OCI-LY3 (cell line): ENCODE data around the gene PEX11G.

Source experiments
- H2AFZ ChIP-seq: fragments of 200-600, 300-600 bp; shearing (Covaris generic); 2 replicates; pipeline ENCODE4 v1.6.0; 2014; ENCODE audit warnings: antibody characterized with exemption, low read depth, low read length
- H3K27ac ChIP-seq: fragments of 200-600, 300-600 bp; sonication (generic); 2 replicates; pipeline ENCODE4 v1.5.1; 2014; ENCODE audit warnings: mild to moderate bottlenecking, low read length, moderate library complexity, mixed read lengths
- H3K27me3 ChIP-seq: fragments of 200-600, 300-600 bp; sonication (generic); 2 replicates; pipeline ENCODE4 v1.6.1; 2014; ENCODE audit warnings: low read depth, low read length, mixed read lengths
- H3K36me3 ChIP-seq: fragments of 200-600, 300-600 bp; sonication (generic); replicated peaks from 2 replicates; pipeline ENCODE3; 2014; ENCODE audit warnings: low read depth, low read length, mixed read lengths
- H3K4me1 ChIP-seq: fragments of 300-600, 200-600 bp; sonication (generic); 2 replicates; pipeline ENCODE4 v1.6.1; 2014; ENCODE audit warnings: low read length, mixed read lengths
- H3K4me2 ChIP-seq: fragments of 200-600, 300-600 bp; sonication (generic); 2 replicates; pipeline ENCODE4 v1.6.1; 2014; ENCODE audit warnings: low read length, mixed read lengths
- H3K4me3 ChIP-seq: fragments of 300-600, 200-600 bp; sonication (generic); 2 replicates; pipeline ENCODE4 v1.5.1; 2014; ENCODE audit warnings: antibody characterized with exemption, mild to moderate bottlenecking, low read length, moderate library complexity
- H3K79me2 ChIP-seq: fragments of 300-600, 200-600 bp; shearing (Covaris generic); 2 replicates; pipeline ENCODE4 v1.6.1; 2014; ENCODE audit warnings: mild to moderate bottlenecking, low read length, mixed read lengths
- H3K9ac ChIP-seq: fragments of 300-600, 200-600 bp; shearing (Covaris generic); 2 replicates; pipeline ENCODE4 v1.6.0; 2014; ENCODE audit warnings: mild to moderate bottlenecking, low read length, moderate library complexity
- H3K9me3 ChIP-seq: fragments of 200-600, 300-600 bp; shearing (Covaris generic); 2 replicates; pipeline ENCODE4 v1.6.1; 2014; ENCODE audit warnings: low read length, mixed read lengths; ENCODE audit not compliant: insufficient read depth
- H4K20me1 ChIP-seq: fragments of 200-600, 300-600 bp; sonication (generic); 2 replicates; pipeline ENCODE4 v1.6.1; 2016; ENCODE audit warnings: low read length, mixed read lengths; ENCODE audit not compliant: insufficient read depth
- EZH2phosphoT487 ChIP-seq: fragments of 200-600 bp; shearing (Covaris generic); IDR thresholded peaks from 2 replicates; pipeline ENCODE4 v1.6.1; 2018; ENCODE audit warnings: antibody characterized with exemption, mixed run types, low read depth
- TF ChIP-seq, protein P1 (sequence below): fragments of 200-600, 300-600 bp; sonication (generic); IDR thresholded peaks from 2 replicates; pipeline ENCODE4 v1.5.1; 2014; ENCODE audit warnings: antibody characterized with exemption, low read length, low read depth

Gene PEX11G

DNA sequence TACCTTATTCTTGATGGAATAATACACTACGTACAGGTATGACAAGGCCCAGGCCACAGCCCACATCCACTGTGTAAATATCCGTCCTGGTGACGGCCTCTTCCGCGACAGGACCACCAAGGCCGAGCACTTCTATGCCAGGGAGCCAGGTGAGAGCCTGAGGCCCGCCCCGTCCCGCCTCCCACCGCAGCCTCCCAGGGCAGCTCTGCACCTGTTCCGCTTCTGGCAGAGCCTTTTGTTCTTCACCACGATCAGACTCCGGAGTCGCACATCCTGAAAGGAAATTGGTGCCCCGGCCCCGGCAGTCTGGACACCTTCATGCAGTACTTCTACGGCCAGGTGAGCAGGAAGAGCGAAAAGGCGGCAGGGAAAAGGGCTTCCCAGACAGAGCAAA, 16.4 kb upstream of the PEX11G start:
- no peak overlapping the region for H3K27ac ChIP-seq
- H3K9ac ChIP-seq: no peak overlapping the region
- H4K20me1 ChIP-seq: no peaks in the 10 kb centered on the region
- no peaks in the 10 kb centered on the region for H3K9me3 ChIP-seq
- TF ChIP-seq, protein P1, sequence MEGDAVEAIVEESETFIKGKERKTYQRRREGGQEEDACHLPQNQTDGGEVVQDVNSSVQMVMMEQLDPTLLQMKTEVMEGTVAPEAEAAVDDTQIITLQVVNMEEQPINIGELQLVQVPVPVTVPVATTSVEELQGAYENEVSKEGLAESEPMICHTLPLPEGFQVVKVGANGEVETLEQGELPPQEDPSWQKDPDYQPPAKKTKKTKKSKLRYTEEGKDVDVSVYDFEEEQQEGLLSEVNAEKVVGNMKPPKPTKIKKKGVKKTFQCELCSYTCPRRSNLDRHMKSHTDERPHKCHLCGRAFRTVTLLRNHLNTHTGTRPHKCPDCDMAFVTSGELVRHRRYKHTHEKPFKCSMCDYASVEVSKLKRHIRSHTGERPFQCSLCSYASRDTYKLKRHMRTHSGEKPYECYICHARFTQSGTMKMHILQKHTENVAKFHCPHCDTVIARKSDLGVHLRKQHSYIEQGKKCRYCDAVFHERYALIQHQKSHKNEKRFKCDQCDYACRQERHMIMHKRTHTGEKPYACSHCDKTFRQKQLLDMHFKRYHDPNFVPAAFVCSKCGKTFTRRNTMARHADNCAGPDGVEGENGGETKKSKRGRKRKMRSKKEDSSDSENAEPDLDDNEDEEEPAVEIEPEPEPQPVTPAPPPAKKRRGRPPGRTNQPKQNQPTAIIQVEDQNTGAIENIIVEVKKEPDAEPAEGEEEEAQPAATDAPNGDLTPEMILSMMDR: no peak
- TF ChIP-seq EZH2phosphoT487: no peak
- H3K36me3 ChIP-seq: no peaks in the 10 kb centered on the region
- no peak overlapping the region for H3K4me2 ChIP-seq
- H3K27me3 ChIP-seq: no peaks in the 10 kb centered on the region
- no peaks in the 10 kb centered on the region for H3K79me2 ChIP-seq
- no peaks in the 10 kb centered on the region for H3K4me1 ChIP-seq
- no peak overlapping the region for H3K4me3 ChIP-seq
- no peak overlapping the region for H2AFZ ChIP-seq

DNA sequence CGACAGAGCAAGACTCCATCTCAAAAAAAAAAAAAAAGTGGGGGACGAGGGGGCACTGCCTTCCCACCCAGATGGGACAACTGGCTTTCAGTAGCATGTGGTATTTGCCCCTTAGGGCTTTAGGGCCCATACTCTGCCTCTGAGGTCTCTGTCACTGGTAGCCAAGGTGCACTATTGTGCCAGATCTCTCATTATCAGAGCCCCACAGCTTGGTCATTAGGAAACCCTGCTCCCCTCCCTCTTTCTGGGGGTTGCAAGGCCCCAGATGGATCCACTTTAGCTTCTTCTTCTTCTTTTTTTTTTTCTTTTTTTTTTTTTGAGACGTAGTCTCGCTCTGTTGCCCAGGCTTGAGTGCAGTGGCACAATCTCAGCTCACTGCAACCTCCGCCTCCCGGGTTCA, 15.8 kb upstream of the PEX11G start:
- Histone ChIP-seq H3K4me3 (no peak overlapping the region), H3K4me2 (no peak overlapping the region), H3K79me2 (no peaks in the 10 kb centered on the region), H3K9ac (no peak overlapping the region), H3K36me3 (no peaks in the 10 kb centered on the region), H3K9me3 (no peaks in the 10 kb centered on the region), H2AFZ (no peak overlapping the region), H4K20me1 (no peaks in the 10 kb centered on the region), H3K27ac (no peak overlapping the region), H3K27me3 (no peaks in the 10 kb centered on the region), H3K4me1 (no peaks in the 10 kb centered on the region)
- TF ChIP-seq EZH2phosphoT487: no peak
- TF ChIP-seq, protein P1: no peak

DNA sequence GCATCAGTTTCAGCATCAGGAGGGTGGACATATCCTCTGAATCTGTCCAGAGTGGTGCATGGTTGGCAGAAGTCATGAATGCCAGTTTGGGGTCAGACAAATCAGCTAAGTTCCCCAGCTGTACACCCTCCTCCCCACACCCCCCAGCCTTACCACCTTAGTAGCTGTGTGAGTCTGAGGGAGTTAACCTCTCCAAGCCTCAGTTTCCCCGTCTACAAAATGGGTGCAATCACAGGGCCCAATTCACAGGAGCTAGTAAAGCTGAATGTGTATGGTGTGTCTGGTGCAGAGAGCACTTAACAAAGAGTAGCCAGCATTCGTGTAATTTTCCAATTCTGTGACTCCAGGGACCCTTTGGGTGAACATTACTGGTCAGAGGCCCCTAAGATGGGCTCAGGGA, 13.7 kb upstream of the PEX11G start:
- Histone ChIP-seq H3K9me3 (no peaks in the 10 kb centered on the region), H3K4me1 (no peaks in the 10 kb centered on the region), H4K20me1 (no peaks in the 10 kb centered on the region), H3K79me2 (no peaks in the 10 kb centered on the region), H3K4me2 (no peak overlapping the region), H3K9ac (no peak overlapping the region), H3K27ac (no peak overlapping the region), H3K27me3 (no peaks in the 10 kb centered on the region), H3K4me3 (no peak overlapping the region), H3K36me3 (no peaks in the 10 kb centered on the region), H2AFZ (no peak overlapping the region)
- TF ChIP-seq, protein P1: no peak
- no peak for TF ChIP-seq EZH2phosphoT487

DNA sequence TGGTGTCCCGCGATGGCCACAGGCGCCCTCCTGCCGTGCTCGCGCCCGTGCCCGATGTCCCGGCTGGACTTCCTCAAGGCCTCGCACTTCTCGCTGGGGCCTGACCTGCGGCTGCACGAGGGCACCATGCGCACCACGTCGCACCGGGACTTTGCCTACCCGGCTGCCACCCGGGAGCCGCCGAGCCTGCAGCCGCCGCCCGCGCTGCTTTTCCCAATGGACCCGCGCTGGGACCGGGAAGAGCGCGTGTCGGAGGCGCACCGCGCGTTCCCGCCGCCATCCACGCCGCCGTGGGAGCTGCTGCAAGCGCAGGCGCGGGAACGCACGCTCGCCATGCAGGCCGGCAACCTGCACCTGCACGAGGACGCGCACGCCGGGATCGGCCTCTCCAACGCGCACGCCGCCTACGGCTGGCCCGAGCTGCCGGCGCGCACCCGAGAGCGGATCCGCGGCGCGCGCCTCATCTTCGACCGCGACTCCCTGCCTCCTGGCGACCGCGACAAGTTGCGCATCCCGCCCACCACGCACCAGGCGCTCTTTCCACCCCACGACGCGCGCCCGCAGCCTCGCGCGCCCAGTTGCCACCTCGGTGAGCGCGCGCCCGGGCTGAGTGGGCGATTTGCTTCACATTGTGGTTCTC, 12.1 kb upstream of the PEX11G start:
- H3K27me3 ChIP-seq: no peaks in the 10 kb centered on the region
- H3K4me1 ChIP-seq: no peaks in the 10 kb centered on the region
- H3K9me3 ChIP-seq: no peaks in the 10 kb centered on the region
- no peaks in the 10 kb centered on the region for H4K20me1 ChIP-seq
- TF ChIP-seq, protein P1: no peak
- TF ChIP-seq EZH2phosphoT487: no peak
- H3K36me3 ChIP-seq: no peaks in the 10 kb centered on the region
- no peak overlapping the region for H3K27ac ChIP-seq
- no peak overlapping the region for H2AFZ ChIP-seq
- H3K79me2 ChIP-seq: no peaks in the 10 kb centered on the region
- H3K4me3 ChIP-seq: no peak overlapping the region
- H3K9ac ChIP-seq: no peak overlapping the region
- no peak overlapping the region for H3K4me2 ChIP-seq
